RWPE1 (cell line): Measurements from ENCODE around the gene MTHFD2L.

Source experiments
- CTCF ChIA-PET: fragments of 350-600 bp; sonication (Branson Sonifier 250); formaldehyde crosslinking; extraction: SDS; loops from one replicate; lab custom pipeline; 2021; lab: Yijun Ruan, JAX
- POLR2A ChIA-PET: fragments of 400-600 bp; formaldehyde crosslinking; extraction: SDS; loops from one replicate; lab custom pipeline; 2020; ENCODE audit warnings: antibody characterized with exemption; ENCODE audit not compliant: low non-redundant PET; lab: Yijun Ruan, JAX
- DNase-seq: peaks from one replicate; pipeline ENCODE4 v3.0.0; 2012; ENCODE audit warnings: low spot score
- H3K27ac ChIP-seq: fragments of 450-650 bp; 2 replicates; pipeline ENCODE4 v1.5.1; 2017
- TF ChIP-seq, protein P1 (sequence below): fragments of 450-650 bp; conservative IDR thresholded peaks from 2 replicates; pipeline ENCODE4 v1.5.1; 2017; ENCODE audit warnings: low read depth, mild to moderate bottlenecking

MTHFD2L gene

GRCh38 chr4:74293558-74293957 is 135.6 kb downstream of the MTHFD2L start:
- ChIA-PET POLR2A (no interaction called here), CTCF (interaction anchor here (0.6 to 0.7 kb wide), 2 partner anchors 13 to 51 kb away, joined by 3 read pairs; no protein-coding TSS in a partner anchor)
- H3K27ac ChIP-seq: no peak overlapping the region

DNA sequence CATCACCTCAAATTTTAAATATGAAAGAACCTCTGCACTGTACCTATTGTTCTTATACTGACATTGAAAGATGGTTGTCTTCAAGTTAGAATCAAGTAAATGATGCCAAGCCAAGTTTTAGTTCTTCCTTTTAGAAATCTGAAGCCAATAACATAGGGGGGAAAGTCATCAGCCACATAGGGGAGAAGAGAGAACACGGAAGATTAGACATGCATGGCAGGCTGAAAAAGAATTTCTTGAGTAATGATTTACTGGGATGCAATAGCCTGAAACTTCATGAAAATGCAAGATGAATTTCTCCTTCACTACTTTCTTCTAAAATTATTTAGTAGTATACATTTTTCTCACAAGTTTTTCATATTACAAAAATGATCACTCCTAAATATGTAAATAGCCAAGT is 136.8 kb downstream of the MTHFD2L start:
- TF ChIP-seq, protein P1, sequence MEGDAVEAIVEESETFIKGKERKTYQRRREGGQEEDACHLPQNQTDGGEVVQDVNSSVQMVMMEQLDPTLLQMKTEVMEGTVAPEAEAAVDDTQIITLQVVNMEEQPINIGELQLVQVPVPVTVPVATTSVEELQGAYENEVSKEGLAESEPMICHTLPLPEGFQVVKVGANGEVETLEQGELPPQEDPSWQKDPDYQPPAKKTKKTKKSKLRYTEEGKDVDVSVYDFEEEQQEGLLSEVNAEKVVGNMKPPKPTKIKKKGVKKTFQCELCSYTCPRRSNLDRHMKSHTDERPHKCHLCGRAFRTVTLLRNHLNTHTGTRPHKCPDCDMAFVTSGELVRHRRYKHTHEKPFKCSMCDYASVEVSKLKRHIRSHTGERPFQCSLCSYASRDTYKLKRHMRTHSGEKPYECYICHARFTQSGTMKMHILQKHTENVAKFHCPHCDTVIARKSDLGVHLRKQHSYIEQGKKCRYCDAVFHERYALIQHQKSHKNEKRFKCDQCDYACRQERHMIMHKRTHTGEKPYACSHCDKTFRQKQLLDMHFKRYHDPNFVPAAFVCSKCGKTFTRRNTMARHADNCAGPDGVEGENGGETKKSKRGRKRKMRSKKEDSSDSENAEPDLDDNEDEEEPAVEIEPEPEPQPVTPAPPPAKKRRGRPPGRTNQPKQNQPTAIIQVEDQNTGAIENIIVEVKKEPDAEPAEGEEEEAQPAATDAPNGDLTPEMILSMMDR: no peak
- no peak for DNase-seq
- ChIA-PET POLR2A (no interaction called here), CTCF (no interaction called here)
- H3K27ac ChIP-seq: no peak overlapping the region

More at GRCh38 chr4:74293558-74293957, 135.6 kb downstream of the MTHFD2L start:
- no peak for DNase-seq
- TF ChIP-seq, protein P1: no peak

GRCh38 chr4:74297539-74297938 is 139.6 kb downstream of the MTHFD2L start:
- ChIA-PET POLR2A (no interaction called here), CTCF (no interaction called here)
- H3K27ac ChIP-seq: no peak overlapping the region
- TF ChIP-seq, protein P1: no peak
- DNase-seq: no peak

DNA sequence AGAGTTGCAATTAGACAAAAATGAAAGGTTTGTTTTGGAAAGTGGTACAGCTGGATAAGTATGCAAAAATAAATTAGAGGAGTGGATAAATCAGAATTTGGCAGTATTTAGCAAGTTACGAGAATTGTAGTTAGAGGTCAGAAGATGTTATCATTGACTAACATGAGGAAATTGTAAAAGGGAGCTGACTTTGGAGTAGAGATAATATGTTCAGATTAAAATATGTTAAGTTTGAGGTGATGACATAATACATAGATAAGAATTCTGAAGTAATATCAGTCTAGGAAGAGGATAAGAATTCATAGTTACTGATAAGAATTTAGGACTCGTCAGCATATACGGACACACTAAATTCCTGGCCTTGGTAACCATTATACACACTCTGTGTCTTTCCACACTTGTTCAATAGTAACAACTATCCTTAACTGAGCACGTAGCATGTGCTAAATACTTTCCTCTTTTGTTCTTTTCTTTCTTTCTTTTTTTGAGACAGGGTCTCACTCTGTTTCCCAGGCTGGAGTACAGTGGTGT is 146.2 kb downstream of the MTHFD2L start:
- CTCF ChIA-PET: no interaction called here
- TF ChIP-seq, protein P1: no peak
- no peak for DNase-seq
- no peak overlapping the region for H3K27ac ChIP-seq
- POLR2A ChIA-PET: no interaction called here

GRCh38 chr4:74305000-74305399 is 147.1 kb downstream of the MTHFD2L start:
- no peak for DNase-seq
- ChIA-PET CTCF (no interaction called here), POLR2A (no interaction called here)
- no peak overlapping the region for H3K27ac ChIP-seq
- TF ChIP-seq, protein P1: no peak

GRCh38 chr4:74307170-74307569 is 149.3 kb downstream of the MTHFD2L start:
- CTCF ChIA-PET: interaction anchor here (1.3 to 1.4 kb wide), 2 partner anchors 79 to 118 kb away, joined by 4 read pairs; no protein-coding TSS in a partner anchor
- POLR2A ChIA-PET: no interaction called here
- TF ChIP-seq, protein P1: no peak
- H3K27ac ChIP-seq: no peak overlapping the region
- no peak for DNase-seq
